RWPE2 (cell line): Measurements from ENCODE around the gene MARK2.

Experiments
- ATAC-seq: fragments of 200-7000 bp; cut with Tn5 transposase; 3 replicates; pipeline ENCODE4 v1.9.1; 2021; ENCODE audit warnings: low read depth
- DNase-seq: peaks from one replicate; pipeline ENCODE4 v3.0.0-alpha.2; 2020; ENCODE audit warnings: low spot score
- H3K27ac ChIP-seq: fragments of 450-650 bp; 2 replicates; pipeline ENCODE4 v1.5.1; 2017; ENCODE audit warnings: mild to moderate bottlenecking; ENCODE audit not compliant: poor library complexity, severe bottlenecking
- H3K27me3 ChIP-seq: fragments of 250-450 bp; sonication (Bioruptor Pico); 2 replicates; pipeline ENCODE4 v1.5.1; 2021; ENCODE audit warnings: mild to moderate bottlenecking, moderate library complexity; ENCODE audit not compliant: insufficient read depth, poor library complexity, severe bottlenecking
- H3K36me3 ChIP-seq: fragments of 250-450 bp; sonication (Bioruptor Pico); 2 replicates; pipeline ENCODE4 v1.5.1; 2020; ENCODE audit warnings: low read depth, mild to moderate bottlenecking, moderate library complexity
- H3K4me1 ChIP-seq: fragments of 250-450 bp; sonication (Bioruptor Pico); 2 replicates; pipeline ENCODE4 v1.5.1; 2021; ENCODE audit warnings: mild to moderate bottlenecking, moderate library complexity; ENCODE audit not compliant: insufficient read depth, poor library complexity, severe bottlenecking
- H3K4me3 ChIP-seq: fragments of 250-450 bp; sonication (Bioruptor Pico); 2 replicates; pipeline ENCODE4 v1.5.1; 2021; ENCODE audit warnings: mild to moderate bottlenecking, moderate library complexity; ENCODE audit not compliant: severe bottlenecking
- H3K9me3 ChIP-seq: fragments of 250-450 bp; sonication (Bioruptor Pico); 2 replicates; pipeline ENCODE4 v1.5.1; 2021; ENCODE audit warnings: mild to moderate bottlenecking, moderate library complexity; ENCODE audit not compliant: severe bottlenecking
- TF ChIP-seq, protein P1 (sequence below): fragments of 450-650 bp; IDR thresholded peaks from one replicate; pipeline ENCODE4 v1.5.1; 2017; ENCODE audit warnings: mild to moderate bottlenecking, moderate library complexity; ENCODE audit not compliant: poor library complexity, severe bottlenecking

Gene MARK2

DNA sequence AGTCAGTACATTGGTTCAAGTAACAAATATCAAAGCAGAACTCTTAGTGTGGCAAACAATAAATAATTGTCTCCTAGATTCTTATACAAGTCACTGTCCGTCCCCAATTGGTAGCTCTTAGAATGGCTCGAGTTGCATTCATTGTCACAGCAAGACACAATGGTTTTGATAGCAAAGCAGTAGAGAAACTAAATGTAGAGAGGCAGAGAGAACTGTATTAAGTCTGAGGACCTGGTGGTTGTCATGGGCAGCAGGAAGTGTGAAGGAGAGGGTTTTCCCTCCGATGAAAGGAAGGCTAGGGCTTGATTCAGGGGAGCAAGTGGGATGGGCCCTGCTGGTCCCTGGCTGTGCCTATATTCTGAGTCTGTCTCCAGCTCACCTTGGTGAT is 41.5 kb downstream of the MARK2 start:
- H3K36me3 ChIP-seq: peaks cover 9% of the 10 kb centered on the region; the same call in 1 of the 2 replicates
- H3K27me3 ChIP-seq: no peaks in the 10 kb centered on the region
- H3K9me3 ChIP-seq: no peaks in the 10 kb centered on the region
- H3K4me1 ChIP-seq: peaks cover 6% of the 10 kb centered on the region
- no peak overlapping the region for H3K4me3 ChIP-seq
- ATAC-seq: no peak
- H3K27ac ChIP-seq: no peak overlapping the region
- TF ChIP-seq, protein P1, sequence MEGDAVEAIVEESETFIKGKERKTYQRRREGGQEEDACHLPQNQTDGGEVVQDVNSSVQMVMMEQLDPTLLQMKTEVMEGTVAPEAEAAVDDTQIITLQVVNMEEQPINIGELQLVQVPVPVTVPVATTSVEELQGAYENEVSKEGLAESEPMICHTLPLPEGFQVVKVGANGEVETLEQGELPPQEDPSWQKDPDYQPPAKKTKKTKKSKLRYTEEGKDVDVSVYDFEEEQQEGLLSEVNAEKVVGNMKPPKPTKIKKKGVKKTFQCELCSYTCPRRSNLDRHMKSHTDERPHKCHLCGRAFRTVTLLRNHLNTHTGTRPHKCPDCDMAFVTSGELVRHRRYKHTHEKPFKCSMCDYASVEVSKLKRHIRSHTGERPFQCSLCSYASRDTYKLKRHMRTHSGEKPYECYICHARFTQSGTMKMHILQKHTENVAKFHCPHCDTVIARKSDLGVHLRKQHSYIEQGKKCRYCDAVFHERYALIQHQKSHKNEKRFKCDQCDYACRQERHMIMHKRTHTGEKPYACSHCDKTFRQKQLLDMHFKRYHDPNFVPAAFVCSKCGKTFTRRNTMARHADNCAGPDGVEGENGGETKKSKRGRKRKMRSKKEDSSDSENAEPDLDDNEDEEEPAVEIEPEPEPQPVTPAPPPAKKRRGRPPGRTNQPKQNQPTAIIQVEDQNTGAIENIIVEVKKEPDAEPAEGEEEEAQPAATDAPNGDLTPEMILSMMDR: no peak
- no peak for DNase-seq

DNA sequence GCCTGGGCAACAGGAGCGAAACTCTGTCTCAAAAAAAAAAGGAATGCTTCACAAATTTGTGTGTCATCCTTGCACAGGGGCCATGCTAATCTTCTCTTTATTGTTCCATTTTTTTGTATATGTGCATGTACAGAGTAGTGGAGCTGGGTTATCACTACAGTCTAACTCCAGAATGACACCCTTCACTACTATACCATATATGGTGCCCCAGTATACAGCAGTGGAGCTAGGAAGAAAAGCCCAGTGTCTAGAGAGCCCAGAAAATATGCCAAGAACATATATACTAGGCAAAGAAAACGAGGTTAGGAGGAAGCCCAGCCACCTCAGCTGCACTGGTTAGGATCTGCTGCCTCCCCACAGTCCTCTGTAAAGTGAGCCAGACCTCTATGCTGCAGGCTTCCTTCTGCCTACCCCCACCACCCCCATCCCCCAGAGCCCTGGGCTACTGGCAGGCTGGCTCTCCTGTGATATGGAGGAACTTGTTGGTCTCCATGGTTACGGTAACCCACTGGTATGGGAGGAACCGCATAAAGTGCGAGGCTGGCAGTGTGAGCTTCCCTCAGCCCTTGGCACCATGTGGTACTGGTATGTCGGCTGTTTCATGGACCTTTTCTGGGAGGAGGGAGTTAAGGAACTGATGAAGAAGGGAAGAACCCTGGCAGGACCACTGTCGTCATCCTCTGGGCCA is 43.8 kb downstream of the MARK2 start:
- Histone ChIP-seq H3K27me3 (no peaks in the 10 kb centered on the region), H3K36me3 (peaks cover 6% of the 10 kb centered on the region; the same call in 1 of the 2 replicates), H3K4me3 (no peak overlapping the region), H3K27ac (no peak overlapping the region), H3K4me1 (peaks cover 6% of the 10 kb centered on the region), H3K9me3 (no peaks in the 10 kb centered on the region)
- ATAC-seq (no peak), DNase-seq (no peak)
- TF ChIP-seq, protein P1: no peak

DNA sequence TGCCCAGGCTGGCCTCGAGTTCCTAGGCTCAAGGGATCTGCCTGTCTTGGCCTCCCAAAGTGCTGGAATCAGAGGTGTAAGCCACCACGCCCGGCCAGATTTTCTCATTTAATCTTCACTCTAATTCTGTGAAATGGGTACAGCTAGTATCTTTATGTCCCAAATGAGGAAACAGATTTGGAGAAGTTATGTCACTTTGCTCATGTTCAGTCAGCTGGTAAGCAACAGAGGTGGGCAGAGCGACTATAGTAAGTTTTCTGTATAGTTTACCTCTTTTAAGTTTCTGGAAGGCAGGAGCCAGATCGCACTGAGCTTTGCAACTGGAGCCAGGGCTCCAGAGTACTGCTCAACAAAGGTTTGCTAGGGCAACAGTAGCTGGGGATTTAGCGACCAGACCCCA is 44.9 kb downstream of the MARK2 start:
- no peak overlapping the region for H3K4me3 ChIP-seq
- DNase-seq: no peak
- no peak for ATAC-seq
- no peaks in the 10 kb centered on the region for H3K9me3 ChIP-seq
- TF ChIP-seq, protein P1: no peak
- no peak overlapping the region for H3K27ac ChIP-seq
- H3K4me1 ChIP-seq: peaks cover 6% of the 10 kb centered on the region
- no peaks in the 10 kb centered on the region for H3K27me3 ChIP-seq
- H3K36me3 ChIP-seq: peaks cover 1% of the 10 kb centered on the region; the same call in 1 of the 2 replicates

GRCh38 chr11:63884196-63884932 is 45.5 kb downstream of the MARK2 start:
- DNase-seq (no peak), ATAC-seq (no peak)
- no peak overlapping the region for H3K4me3 ChIP-seq
- TF ChIP-seq, protein P1: no peak
- no peaks in the 10 kb centered on the region for H3K36me3 ChIP-seq
- H3K9me3 ChIP-seq: no peaks in the 10 kb centered on the region
- H3K27ac ChIP-seq: no peak overlapping the region
- H3K27me3 ChIP-seq: no peaks in the 10 kb centered on the region
- H3K4me1 ChIP-seq: peaks cover 5% of the 10 kb centered on the region
